Urothelium cell line (cell line): ENCODE data around the gene RXRA.
A peak's percentile ranks its signal among the peaks of the same experiment; 100 is the strongest.

ENCODE experiments used
- DNase-seq: peaks from one replicate; pipeline ENCODE4 v3.0.0; 2011; ENCODE audit warnings: low spot score, mixed read lengths
- FAIRE-seq: peaks from 2 replicates; lab custom pipeline; 2011; peaks lifted over from hg19 to GRCh38; lab: Jason Lieb, UNC

The RXRA gene

GRCh38 chr9:134363450-134363849, 37.2 kb downstream of the RXRA start:
- FAIRE-seq, result no peak
- DNase-seq, result no peak

GRCh38 chr9:134364391-134365114, 38.3 kb downstream of the RXRA start:
- FAIRE-seq (no peak), DNase-seq (no peak)

- DNase-seq (no peak), FAIRE-seq (no peak)
Observed at GRCh38 chr9:134365115-134365596, 38.9 kb downstream of the RXRA start.

GRCh38 chr9:134365791-134366222, 39.6 kb downstream of the RXRA start:
- FAIRE-seq (no peak), DNase-seq (peak; percentile 58)

- FAIRE-seq (peak; percentile 56), DNase-seq (peak; percentile 84)
Observed at GRCh38 chr9:134366223-134367031, 40.2 kb downstream of the RXRA start.

- no peak for FAIRE-seq
- no peak for DNase-seq
Observed at GRCh38 chr9:134367061-134367460, 40.8 kb downstream of the RXRA start.

GRCh38 chr9:134367791-134368490, 41.7 kb downstream of the RXRA start:
- DNase-seq (no peak), FAIRE-seq (no peak)

GRCh38 chr9:134368571-134368970, 42.3 kb downstream of the RXRA start:
- peak; percentile 97 for FAIRE-seq
- no peak for DNase-seq

- no peak for FAIRE-seq
- no peak for DNase-seq
Observed at GRCh38 chr9:134369416-134370212, 43.4 kb downstream of the RXRA start.

- peak; percentile 9 for FAIRE-seq
Observed at GRCh38 chr9:134370213-134370492, 43.9 kb downstream of the RXRA start.

GRCh38 chr9:134370638-134371037, 44.4 kb downstream of the RXRA start:
- no peak for FAIRE-seq
- no peak for DNase-seq

More at GRCh38 chr9:134370213-134370492, 43.9 kb downstream of the RXRA start:
- DNase-seq, result no peak

- no peak for DNase-seq
Observed at GRCh38 chr9:134371731-134372130, 45.5 kb downstream of the RXRA start.

GRCh38 chr9:134372581-134373267, 46.5 kb downstream of the RXRA start:
- no peak for DNase-seq
- no peak for FAIRE-seq

More at GRCh38 chr9:134371731-134372130, 45.5 kb downstream of the RXRA start:
- no peak for FAIRE-seq

- DNase-seq (no peak), FAIRE-seq (no peak)
Observed at GRCh38 chr9:134373269-134373668, 47.0 kb downstream of the RXRA start.

- peak; percentile 37 for FAIRE-seq
- no peak for DNase-seq
Observed at GRCh38 chr9:134373953-134374300, 47.7 kb downstream of the RXRA start.

GRCh38 chr9:134374301-134375010, 48.2 kb downstream of the RXRA start:
- FAIRE-seq, result peak; percentile 17
- no peak for DNase-seq

GRCh38 chr9:134375011-134375390, 48.7 kb downstream of the RXRA start:
- DNase-seq, result no peak
- FAIRE-seq, result no peak

GRCh38 chr9:134375430-134376385, 49.5 kb downstream of the RXRA start:
- FAIRE-seq (no peak), DNase-seq (no peak)
